GM18517 (cell line): ENCODE results near the gene TTC13.
A peak's percentile ranks its signal among the peaks of the same experiment; 100 is the strongest.

Experiments
- ATAC-seq: cut with Tn5 transposase; IDR thresholded peaks from one replicate; pipeline ENCODE4 v1.9.1; 2021; ENCODE audit warnings: mild to moderate bottlenecking, moderate library complexity; ENCODE audit not compliant: unreplicated experiment

TTC13 gene

GRCh38 chr1:230877924-230878590 lies 100.6 kb downstream of the TTC13 start:
- no peak for ATAC-seq

GRCh38 chr1:230877146-230877923 lies 101.3 kb downstream of the TTC13 start:
- no peak for ATAC-seq

- no peak for ATAC-seq
These were observed 102.0 kb downstream of the TTC13 start for GRCh38 chr1:230876660-230877059.

GRCh38 chr1:230875370-230875769 lies 103.3 kb downstream of the TTC13 start:
- ATAC-seq: no peak

GRCh38 chr1:230870916-230871315 lies 107.7 kb downstream of the TTC13 start:
- ATAC-seq: no peak

GRCh38 chr1:230869500-230869899 lies 109.2 kb downstream of the TTC13 start:
- no peak for ATAC-seq

- peak; percentile 25 for ATAC-seq
These were observed 109.8 kb downstream of the TTC13 start for GRCh38 chr1:230868736-230869385.

- peak; percentile 65 for ATAC-seq
These were observed 110.5 kb downstream of the TTC13 start, which contains the start of gene C1orf198 for GRCh38 chr1:230867903-230868735. Gene C1orf198, minus strand, starts transcription at chr1:230868521. Its CDS starts 9 bp downstream, at chr1:230868512.

GRCh38 chr1:230867101-230867902 lies 111.4 kb downstream of the TTC13 start:
- ATAC-seq: no peak

GRCh38 chr1:230866171-230867070 lies 112.2 kb downstream of the TTC13 start:
- no peak for ATAC-seq

GRCh38 chr1:230865062-230865817 lies 113.4 kb downstream of the TTC13 start:
- no peak for ATAC-seq

GRCh38 chr1:230864441-230864840 lies 114.2 kb downstream of the TTC13 start:
- no peak for ATAC-seq

GRCh38 chr1:230863449-230863848 lies 115.2 kb downstream of the TTC13 start:
- no peak for ATAC-seq

GRCh38 chr1:230861970-230862595 lies 116.6 kb downstream of the TTC13 start:
- no peak for ATAC-seq

GRCh38 chr1:230861489-230861888 lies 117.2 kb downstream of the TTC13 start:
- no peak for ATAC-seq

GRCh38 chr1:230860617-230861384 lies 117.9 kb downstream of the TTC13 start:
- no peak for ATAC-seq
